Measurements from ENCODE around the gene LIFR.
A peak's percentile ranks its signal among the peaks of the same experiment; 100 is the strongest.

The LIFR gene

DNA sequence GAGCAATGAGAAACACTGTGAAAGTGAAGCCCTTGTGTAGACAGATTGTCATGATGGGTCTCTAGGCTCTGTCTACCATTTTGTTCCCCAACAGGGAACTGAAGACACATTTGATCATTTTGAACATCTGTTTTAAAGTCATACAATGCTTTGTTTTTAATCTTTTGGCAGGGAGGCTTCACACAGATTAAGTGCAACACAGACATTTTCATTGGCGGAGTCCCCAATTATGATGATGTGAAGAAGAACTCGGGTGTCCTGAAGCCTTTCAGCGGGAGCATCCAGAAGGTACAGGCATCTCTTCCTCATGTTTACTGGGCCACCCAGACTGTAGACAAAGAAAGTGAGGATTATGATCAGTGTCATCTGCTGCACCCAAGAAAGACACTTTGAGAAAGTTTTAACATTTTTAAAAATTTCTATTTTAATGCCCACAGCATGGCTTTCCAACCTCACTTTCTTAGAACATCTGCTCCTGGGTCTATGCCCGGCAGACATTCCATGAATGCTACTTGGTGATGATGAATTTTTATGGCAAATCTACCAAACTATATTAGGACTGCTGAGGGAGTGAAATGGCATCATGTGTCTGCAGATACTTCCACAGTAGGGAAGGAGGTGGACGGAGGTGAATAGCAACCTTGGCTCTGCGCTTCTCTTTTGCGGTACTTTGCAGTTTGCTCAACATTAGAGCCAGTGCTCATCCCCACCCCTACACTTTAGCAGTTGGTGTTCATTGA lies 121.3 kb downstream of the LIFR start:
- H3K27me3 Mint-ChIP-seq, result peaks cover 69% of the 10 kb centered on the region
- no peak overlapping the region for H3K4me3 Mint-ChIP-seq

DNA sequence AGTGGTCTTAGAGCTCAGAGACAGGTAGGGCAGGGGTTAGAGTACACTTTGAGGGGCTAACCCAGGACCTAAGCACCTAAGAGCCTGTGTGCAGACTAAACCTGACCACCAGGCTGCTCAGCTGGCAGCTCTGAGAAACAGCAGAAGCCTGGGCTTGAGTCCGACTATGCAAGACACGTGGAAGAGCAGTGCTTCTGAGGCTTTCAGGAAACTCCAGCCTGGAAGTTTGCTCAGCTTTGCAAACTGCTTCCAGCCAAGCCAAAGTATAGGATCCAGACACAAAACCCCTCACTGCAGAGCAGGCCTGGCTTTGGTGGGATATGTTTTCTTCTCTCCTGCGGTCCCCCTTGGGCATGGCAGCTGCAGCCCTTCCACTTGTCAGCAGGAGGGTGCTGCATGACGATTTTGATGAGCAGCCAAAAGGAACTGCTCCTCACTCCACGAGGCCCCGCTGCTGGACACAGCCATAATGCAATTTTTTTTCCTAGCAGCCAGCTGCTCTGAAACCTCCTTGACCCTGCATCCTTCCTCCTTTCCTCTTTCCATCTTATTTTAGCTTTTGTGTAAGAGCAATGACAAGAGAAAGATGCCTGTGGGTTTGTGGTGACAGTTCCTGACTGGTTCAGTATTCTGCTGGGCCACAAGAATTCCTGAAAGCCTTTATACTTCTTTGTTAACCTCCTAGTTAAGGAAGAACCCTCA lies 123.1 kb downstream of the LIFR start:
- Mint-ChIP-seq H3K27ac (no peak overlapping the region), H3K4me3 (no peak overlapping the region), H3K9me3 (no peaks in the 10 kb centered on the region), H3K4me1 (no peaks in the 10 kb centered on the region), H3K27me3 (peaks cover 68% of the 10 kb centered on the region)
- no peak for ATAC-seq
- no peak for DNase-seq

More for the DNA sequence above, 121.3 kb downstream of the LIFR start:
- H3K4me1 Mint-ChIP-seq, result no peaks in the 10 kb centered on the region
- ATAC-seq (no peak), DNase-seq (no peak)
- H3K9me3 Mint-ChIP-seq, result no peaks in the 10 kb centered on the region
- no peak overlapping the region for H3K27ac Mint-ChIP-seq

DNA sequence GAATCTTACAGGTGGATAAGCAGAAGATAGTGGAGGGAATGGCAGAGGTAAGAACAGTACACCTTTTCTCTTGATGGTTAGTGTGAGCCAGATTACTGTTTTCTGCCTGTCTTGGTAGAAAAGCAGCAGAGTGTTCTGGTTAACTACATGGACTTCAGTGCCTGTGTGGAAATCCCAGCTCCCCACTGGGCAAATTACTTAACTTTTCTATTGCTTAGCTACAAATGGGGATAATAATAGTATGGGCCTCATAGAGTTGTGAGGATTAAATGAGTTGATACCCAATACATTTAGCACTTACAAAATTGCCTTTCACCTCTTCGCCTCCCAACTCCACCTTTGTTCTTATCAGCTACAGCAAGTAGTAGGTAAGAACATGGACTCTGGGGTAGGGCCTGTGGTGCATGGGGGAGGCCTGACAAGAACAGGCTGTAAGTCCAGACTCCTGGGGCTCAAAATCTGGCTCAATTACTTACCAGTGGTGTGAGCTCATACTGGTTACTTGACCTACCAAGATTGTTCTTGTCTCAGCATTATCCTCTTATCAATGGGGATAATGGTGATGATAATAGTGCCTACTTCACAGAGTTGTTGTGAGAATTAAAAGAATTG lies 125.1 kb downstream of the LIFR start:
- Mint-ChIP-seq H3K4me1 (no peaks in the 10 kb centered on the region), H3K27me3 (peaks cover 52% of the 10 kb centered on the region), H3K4me3 (no peak overlapping the region), H3K27ac (no peak overlapping the region), H3K9me3 (no peaks in the 10 kb centered on the region)
- DNase-seq (no peak), ATAC-seq (no peak)

DNA sequence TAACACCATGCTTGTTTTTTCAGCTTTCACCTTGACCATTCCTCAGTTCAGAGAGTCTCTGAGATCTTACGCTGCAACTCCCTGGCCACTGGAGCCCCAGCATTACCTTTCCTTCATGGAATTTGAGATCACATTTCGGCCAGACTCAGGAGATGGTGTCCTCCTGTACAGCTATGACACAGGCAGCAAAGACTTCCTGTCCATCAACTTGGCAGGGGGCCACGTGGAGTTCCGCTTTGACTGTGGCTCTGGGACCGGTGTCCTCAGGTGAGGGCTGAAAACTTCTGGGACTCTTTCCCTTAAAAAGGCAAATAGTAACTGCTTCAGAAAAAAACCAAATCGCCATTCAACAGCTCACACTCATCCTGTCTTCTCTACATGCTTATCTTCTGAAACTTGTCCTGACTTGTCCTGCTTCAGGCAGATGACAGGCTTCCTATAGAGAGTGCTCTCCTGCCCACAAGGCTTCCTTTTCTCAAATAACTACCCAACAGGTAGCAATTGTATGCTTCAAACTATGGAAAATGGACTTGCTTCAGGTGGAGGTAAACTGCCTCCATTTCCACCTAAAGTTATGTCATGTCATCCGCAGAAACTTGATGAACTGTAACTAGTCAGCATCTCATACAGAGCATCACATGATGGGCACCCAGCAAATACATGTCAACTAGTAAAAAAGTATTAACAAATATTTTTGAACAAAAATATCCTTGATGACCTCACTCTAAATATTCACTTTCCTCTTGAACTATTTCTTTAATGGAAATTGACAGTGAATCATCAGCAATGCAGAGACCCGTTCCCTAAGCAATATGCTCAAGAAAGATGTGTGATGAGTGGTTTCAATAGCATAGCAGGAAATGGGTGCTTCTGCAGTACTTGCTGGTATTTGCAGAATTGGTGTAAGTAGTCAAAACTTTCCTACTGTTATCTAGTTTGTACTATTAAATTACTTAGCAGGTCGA lies 129.2 kb downstream of the LIFR start:
- H3K27me3 Mint-ChIP-seq, result peaks cover 30% of the 10 kb centered on the region
- H3K4me1 Mint-ChIP-seq, result no peaks in the 10 kb centered on the region
- DNase-seq (no peak), ATAC-seq (no peak)
- no peak overlapping the region for H3K4me3 Mint-ChIP-seq
- H3K9me3 Mint-ChIP-seq, result no peaks in the 10 kb centered on the region
- H3K27ac Mint-ChIP-seq, result peak overlapping the region in 1 of 2 donors; percentile 52

DNA sequence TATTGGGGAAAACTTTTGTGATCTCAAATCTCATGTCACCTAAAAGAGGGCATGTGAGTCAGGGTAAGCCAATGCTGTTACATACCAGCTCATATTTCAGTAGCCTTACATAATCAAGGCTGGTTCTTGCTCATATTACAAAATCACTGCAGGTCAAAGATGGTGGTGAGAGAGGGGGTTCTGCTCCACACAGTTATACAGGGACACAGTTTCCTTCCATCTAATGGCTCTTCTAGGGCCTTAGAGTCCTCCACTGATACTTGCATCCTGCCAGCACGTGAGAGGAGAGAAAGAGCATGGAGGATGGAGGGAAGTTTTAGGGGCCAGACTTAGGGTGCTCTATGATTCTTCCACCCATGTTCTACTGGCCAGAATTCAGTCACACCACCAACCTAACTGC lies 130.0 kb downstream of the LIFR start:
- Mint-ChIP-seq H3K4me1 (no peaks in the 10 kb centered on the region), H3K9me3 (no peaks in the 10 kb centered on the region), H3K27ac (no peak overlapping the region), H3K4me3 (no peak overlapping the region), H3K27me3 (peaks cover 31% of the 10 kb centered on the region)
- no peak for DNase-seq
- ATAC-seq, result no peak

All from stimulated activated naive CD8-positive, alpha-beta T cell treated with anti-CD3 and anti-CD28 coated beads, Interleukin-15, amount 100 ng/mL, for 72 hours (primary cell).